Lower leg skin (tissue), 3 donors: Measurements from ENCODE around the gene PFKFB4.
"Not testable (repeated sequence)": the region's sequence is repeated elsewhere in the genome, so short reads cannot be mapped to it uniquely, and the experiment has no call there.

Source experiments
- CTCF ChIP-seq, 3 donors: fragments of 450-650 bp; IDR thresholded peaks; one replicate each; pipeline ENCODE4 v1.5.1; 2016; ENCODE audit warnings: antibody characterized with exemption in 3 of 3, mild to moderate bottlenecking in 3 of 3, moderate library complexity in 2 of 3
- POLR2A ChIP-seq, 2 donors: fragments of 450-650 bp; IDR thresholded peaks; one replicate each; pipeline ENCODE4 v1.6.1; 2016 to 2017; ENCODE audit warnings: antibody characterized with exemption in 2 of 2, mild to moderate bottlenecking in 1 of 2, moderate library complexity in 1 of 2

DNA sequence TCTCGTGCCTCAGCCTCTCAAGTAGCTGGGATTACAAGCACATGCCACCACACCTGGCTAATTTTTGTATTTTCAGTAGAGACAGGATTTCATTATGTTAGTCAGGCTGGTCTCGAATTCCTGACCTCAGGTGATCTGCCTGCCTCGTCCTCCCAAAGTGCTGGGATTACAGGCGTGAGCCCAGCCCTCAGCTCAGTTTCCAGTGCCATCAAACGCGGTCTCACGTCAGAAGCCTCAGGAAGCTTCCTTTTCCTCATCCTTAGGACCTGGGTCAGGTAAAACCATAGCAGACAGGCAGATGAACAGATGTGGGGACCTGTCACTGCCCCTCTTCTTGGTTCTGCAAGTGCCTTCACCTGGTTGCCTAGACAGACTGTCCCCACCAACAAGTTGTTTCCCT is 5.0 kb downstream of the PFKFB4 start:
- not testable (repeated sequence) for TF ChIP-seq CTCF, POLR2A (IDR thresholded peaks at IDR 0.05)
